Measurements from ENCODE around the gene TMEM35B.
"Not testable (repeated sequence)": the region's sequence is repeated elsewhere in the genome, so short reads cannot be mapped to it uniquely, and the experiment has no call there.

TMEM35B gene

DNA sequence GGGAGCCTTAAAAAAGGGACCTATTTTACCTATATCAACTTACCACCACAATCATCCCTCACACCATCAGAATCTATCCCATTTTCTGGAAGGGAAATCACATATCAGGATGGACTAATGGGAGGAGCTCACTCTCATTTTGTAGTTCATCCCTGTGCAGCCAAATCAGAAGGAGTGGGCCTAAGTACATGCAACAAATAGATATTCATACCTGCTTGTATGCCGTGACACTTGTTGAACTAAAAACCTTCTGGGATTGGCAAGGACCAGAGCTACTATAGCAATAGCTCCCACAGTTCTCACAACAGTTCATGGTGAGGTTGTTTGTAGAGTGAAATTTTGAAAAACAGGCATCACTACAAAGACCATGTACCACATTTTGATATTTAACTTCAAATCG, 29.3 kb upstream of the TMEM35B start:
- DNase-seq (ENCODE audit: insufficient read length, low spot score) (no peak), FAIRE-seq (no peak)
- no peak for TF ChIP-seq CTCF (IDR thresholded peaks at IDR 0.05; ENCODE audit: insufficient read depth, missing control alignments)

DNA sequence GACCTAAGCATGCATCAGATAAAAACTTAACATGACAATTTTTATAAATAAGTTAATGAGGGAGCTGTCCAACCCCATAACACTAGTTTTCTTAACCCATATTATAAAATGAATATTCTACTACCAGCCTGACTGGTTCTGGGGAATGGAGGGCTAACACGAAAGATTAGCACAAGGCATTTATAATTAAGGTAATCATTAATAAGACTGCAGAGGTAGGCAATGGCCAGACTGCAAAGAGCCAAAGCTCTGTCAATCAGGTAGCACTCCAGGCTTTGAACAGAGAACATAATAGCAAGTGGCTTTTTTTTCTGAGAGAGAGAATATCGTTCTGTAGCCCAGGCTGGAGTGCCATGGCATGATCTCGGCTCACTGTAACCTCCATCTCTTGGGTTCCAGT, 20.6 kb upstream of the TMEM35B start:
- FAIRE-seq (no peak), DNase-seq (ENCODE audit: insufficient read length, low spot score) (no peak)
- no peak for TF ChIP-seq CTCF (IDR thresholded peaks at IDR 0.05; ENCODE audit: insufficient read depth, missing control alignments)

GRCh38 chr1:35001743-35002142, 16.6 kb upstream of the TMEM35B start:
- TF ChIP-seq CTCF (IDR thresholded peaks at IDR 0.05; ENCODE audit: insufficient read depth, missing control alignments) = no peak
- FAIRE-seq (no peak), DNase-seq (ENCODE audit: insufficient read length, low spot score) (no peak)

DNA sequence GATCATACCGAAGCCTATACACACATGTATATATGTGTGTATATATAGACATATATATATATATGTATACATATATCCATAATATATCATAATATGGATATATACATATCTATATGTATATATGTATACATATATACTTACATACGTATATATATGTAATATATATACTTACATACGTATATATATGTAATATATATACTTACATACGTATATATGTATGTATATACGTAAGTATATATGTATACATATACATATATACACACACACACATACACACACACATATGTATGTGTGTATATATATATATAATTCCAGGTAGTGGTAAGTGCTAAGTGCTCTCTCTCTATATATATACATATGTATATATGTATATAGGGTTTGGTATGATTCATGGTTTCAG, 9.7 kb upstream of the TMEM35B start:
- DNase-seq (ENCODE audit: insufficient read length, low spot score) = no peak
- FAIRE-seq = no peak
- no peak for TF ChIP-seq CTCF (IDR thresholded peaks at IDR 0.05; ENCODE audit: insufficient read depth, missing control alignments)

DNA sequence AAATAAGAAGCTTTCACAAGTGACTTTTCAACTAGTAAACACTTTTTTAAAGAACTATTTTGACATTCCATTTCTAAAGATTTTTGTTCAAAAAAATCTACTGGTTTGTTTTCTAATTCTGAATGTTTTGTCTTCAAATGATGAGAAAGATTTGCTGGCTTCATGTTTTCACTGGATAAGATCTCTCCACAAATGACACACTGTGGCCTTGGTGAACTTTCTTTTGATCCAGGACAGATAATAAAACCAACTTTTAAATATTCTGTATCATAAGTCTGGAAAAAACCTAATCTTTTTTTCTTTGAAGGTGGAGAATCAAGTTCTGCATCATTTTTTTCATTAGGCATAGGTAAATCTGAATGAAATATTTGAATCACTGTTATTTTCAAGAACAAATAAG, 3.4 kb upstream of the TMEM35B start:
- DNase-seq (ENCODE audit: insufficient read length, low spot score) = no peak
- no peak for FAIRE-seq
- TF ChIP-seq CTCF (IDR thresholded peaks at IDR 0.05; ENCODE audit: insufficient read depth, missing control alignments) = no peak

GRCh38 chr1:34988147-34988546, 3.0 kb upstream of the TMEM35B start:
- FAIRE-seq = no peak
- TF ChIP-seq CTCF (IDR thresholded peaks at IDR 0.05; ENCODE audit: insufficient read depth, missing control alignments) = no peak
- no peak for DNase-seq (ENCODE audit: insufficient read length, low spot score)

GRCh38 chr1:34987018-34987417, 1.9 kb upstream of the TMEM35B start:
- TF ChIP-seq CTCF (IDR thresholded peaks at IDR 0.05; ENCODE audit: insufficient read depth, missing control alignments) = no peak
- DNase-seq (ENCODE audit: insufficient read length, low spot score) (no peak), FAIRE-seq (no peak)

GRCh38 chr1:34985609-34985904, 410 bp upstream of the TMEM35B start:
- not testable (repeated sequence) for FAIRE-seq; DNase-seq (ENCODE audit: insufficient read length, low spot score)

Data from D721Med (cell line).